ENCODE data around the gene PLEKHG4B.

- TF ChIP-seq POLR2AphosphoS5 (IDR thresholded peaks at IDR 0.05; ENCODE audit: low read depth, low read length) (no peak), POLR2A (IDR thresholded peaks at IDR 0.05; ENCODE audit: low read depth, low read length) (no peak), TAF1 (IDR thresholded peaks at IDR 0.05; ENCODE audit: borderline replicate concordance, low read depth, low read length) (no peak)
Observed at GRCh38 chr5:169071-169727, 77.2 kb downstream of the PLEKHG4B start.
